ENCODE results near the gene PITRM1.

GRCh38 chr10:3104251-3104918 is 68.2 kb downstream of the PITRM1 start:
- TF ChIP-seq CTCF (IDR thresholded peaks at IDR 0.05), result no peak
- TF ChIP-seq POLR2A (IDR thresholded peaks at IDR 0.05), result no peak
- no peak for TF ChIP-seq POLR2AphosphoS5 (IDR thresholded peaks at IDR 0.05)
